ENCODE data around the gene PRICKLE4. TPM values are rescaled to one million over a fixed set of nuclear protein-coding genes. Genes with fewer than 3 reads are reported as not detected.

Gene PRICKLE4
- total and polyA plus RNA-seq, 2 of the 13 experiments (the other 11 are each of a cell fraction or from before 2014, with no cell fraction given), result 0.92 to 1.2 TPM

DNA sequence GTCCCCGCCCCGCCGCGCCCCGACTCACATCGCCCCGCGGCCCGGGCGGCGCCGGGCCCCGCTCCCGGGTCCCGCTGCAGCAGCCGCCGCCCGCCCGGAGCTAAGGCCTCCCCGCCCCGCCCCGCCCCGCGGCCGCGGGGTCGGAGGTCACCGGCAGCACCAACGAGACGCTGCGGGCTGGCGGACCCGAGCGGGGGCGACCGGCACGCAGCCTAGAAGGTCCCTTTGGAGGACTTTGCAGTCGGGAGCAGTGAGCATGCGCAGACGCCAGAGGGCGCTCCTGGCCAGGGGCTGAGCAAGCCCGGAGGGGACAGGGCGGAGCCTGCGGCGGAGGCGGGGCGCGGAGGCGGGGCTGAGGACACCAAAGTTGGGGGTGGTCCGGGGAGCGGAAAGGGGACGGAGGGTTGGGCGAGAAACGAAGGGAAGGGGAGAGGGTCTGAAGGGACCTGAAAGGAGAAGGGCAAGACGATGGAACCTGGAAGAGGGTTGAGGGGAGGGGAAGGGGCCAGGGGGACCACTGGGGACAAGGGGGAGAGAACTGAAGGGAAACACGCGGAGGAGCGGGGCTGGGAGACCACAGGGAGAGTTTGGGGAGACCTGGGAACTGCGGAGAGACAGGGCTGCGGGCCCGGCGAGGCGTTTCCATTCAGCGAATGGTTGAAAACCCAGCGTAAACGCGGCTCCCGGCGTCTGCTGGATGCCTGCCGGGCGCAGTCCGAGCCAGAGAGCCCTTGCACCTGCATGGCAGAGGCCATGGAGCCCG is 613 bp upstream of the PRICKLE4 start, which contains the start of gene FRS3 (continued):
- no peak for TF ChIP-seq ZFP36 (IDR thresholded peaks at IDR 0.05; ENCODE audit: borderline replicate concordance, low read depth, low read length, partially characterized antibody)
- TF ChIP-seq, protein P1, sequence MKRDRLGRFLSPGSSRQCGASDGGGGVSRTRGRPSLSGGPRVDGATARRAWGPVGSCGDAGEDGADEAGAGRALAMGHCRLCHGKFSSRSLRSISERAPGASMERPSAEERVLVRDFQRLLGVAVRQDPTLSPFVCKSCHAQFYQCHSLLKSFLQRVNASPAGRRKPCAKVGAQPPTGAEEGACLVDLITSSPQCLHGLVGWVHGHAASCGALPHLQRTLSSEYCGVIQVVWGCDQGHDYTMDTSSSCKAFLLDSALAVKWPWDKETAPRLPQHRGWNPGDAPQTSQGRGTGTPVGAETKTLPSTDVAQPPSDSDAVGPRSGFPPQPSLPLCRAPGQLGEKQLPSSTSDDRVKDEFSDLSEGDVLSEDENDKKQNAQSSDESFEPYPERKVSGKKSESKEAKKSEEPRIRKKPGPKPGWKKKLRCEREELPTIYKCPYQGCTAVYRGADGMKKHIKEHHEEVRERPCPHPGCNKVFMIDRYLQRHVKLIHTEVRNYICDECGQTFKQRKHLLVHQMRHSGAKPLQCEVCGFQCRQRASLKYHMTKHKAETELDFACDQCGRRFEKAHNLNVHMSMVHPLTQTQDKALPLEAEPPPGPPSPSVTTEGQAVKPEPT (CRISPR knock-in tag; IDR thresholded peaks at IDR 0.05; ENCODE audit: low read depth), result peak; percentile 28; the same call in 1 of the 2 replicates
- TF ChIP-seq PAWR (CRISPR knock-in tag; IDR thresholded peaks at IDR 0.05; ENCODE audit: borderline replicate concordance), result no peak
- TF ChIP-seq, protein P2, sequence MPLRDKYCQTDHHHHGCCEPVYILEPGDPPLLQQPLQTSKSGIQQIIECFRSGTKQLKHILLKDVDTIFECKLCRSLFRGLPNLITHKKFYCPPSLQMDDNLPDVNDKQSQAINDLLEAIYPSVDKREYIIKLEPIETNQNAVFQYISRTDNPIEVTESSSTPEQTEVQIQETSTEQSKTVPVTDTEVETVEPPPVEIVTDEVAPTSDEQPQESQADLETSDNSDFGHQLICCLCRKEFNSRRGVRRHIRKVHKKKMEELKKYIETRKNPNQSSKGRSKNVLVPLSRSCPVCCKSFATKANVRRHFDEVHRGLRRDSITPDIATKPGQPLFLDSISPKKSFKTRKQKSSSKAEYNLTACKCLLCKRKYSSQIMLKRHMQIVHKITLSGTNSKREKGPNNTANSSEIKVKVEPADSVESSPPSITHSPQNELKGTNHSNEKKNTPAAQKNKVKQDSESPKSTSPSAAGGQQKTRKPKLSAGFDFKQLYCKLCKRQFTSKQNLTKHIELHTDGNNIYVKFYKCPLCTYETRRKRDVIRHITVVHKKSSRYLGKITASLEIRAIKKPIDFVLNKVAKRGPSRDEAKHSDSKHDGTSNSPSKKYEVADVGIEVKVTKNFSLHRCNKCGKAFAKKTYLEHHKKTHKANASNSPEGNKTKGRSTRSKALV (CRISPR knock-in tag; IDR thresholded peaks at IDR 0.05), result no peak
- TF ChIP-seq, protein P3, sequence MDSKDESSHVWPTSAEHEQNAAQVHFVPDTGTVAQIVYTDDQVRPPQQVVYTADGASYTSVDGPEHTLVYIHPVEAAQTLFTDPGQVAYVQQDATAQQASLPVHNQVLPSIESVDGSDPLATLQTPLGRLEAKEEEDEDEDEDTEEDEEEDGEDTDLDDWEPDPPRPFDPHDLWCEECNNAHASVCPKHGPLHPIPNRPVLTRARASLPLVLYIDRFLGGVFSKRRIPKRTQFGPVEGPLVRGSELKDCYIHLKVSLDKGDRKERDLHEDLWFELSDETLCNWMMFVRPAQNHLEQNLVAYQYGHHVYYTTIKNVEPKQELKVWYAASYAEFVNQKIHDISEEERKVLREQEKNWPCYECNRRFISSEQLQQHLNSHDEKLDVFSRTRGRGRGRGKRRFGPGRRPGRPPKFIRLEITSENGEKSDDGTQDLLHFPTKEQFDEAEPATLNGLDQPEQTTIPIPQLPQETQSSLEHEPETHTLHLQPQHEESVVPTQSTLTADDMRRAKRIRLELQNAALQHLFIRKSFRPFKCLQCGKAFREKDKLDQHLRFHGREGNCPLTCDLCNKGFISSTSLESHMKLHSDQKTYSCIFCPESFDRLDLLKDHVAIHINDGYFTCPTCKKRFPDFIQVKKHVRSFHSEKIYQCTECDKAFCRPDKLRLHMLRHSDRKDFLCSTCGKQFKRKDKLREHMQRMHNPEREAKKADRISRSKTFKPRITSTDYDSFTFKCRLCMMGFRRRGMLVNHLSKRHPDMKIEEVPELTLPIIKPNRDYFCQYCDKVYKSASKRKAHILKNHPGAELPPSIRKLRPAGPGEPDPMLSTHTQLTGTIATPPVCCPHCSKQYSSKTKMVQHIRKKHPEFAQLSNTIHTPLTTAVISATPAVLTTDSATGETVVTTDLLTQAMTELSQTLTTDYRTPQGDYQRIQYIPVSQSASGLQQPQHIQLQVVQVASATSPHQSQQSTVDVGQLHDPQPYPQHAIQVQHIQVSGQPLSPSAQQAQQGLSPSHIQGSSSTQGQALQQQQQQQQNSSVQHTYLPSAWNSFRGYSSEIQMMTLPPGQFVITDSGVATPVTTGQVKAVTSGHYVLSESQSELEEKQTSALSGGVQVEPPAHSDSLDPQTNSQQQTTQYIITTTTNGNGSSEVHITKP (CRISPR knock-in tag; IDR thresholded peaks at IDR 0.05; ENCODE audit: low read depth), result peak; percentile 51; the same call in 1 of the 2 replicates
- TF ChIP-seq ZNF773 (CRISPR knock-in tag; IDR thresholded peaks at IDR 0.05; ENCODE audit: borderline replicate concordance), result no peak
- TF ChIP-seq ZNF33B (CRISPR knock-in tag; IDR thresholded peaks at IDR 0.05), result peak; percentile 47; the same call in 1 of the 2 replicates
- TF ChIP-seq SIN3B (IDR thresholded peaks at IDR 0.05; ENCODE audit: low read length), result peak; percentile 83
- TF ChIP-seq JARID2 (CRISPR knock-in tag; IDR thresholded peaks at IDR 0.05; ENCODE audit: insufficient replicate concordance), result no peak
- TF ChIP-seq HIVEP1 (CRISPR knock-in tag; IDR thresholded peaks at IDR 0.05), result no peak; the same call in 1 of the 2 replicates
- peak; percentile 92 for TF ChIP-seq KDM4B (CRISPR knock-in tag; IDR thresholded peaks at IDR 0.05)
- TF ChIP-seq, protein P4, sequence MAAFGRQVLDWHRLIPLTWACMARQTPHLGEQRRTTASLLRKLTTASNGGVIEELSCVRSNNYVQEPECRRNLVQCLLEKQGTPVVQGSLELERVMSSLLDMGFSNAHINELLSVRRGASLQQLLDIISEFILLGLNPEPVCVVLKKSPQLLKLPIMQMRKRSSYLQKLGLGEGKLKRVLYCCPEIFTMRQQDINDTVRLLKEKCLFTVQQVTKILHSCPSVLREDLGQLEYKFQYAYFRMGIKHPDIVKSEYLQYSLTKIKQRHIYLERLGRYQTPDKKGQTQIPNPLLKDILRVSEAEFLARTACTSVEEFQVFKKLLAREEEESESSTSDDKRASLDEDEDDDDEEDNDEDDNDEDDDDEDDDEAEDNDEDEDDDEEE (CRISPR knock-in tag; IDR thresholded peaks at IDR 0.05), result no peak
- peak; percentile 76; the same call in 1 of the 2 replicates for TF ChIP-seq ZNF619 (CRISPR knock-in tag; IDR thresholded peaks at IDR 0.05)
- TF ChIP-seq PHF5A (CRISPR knock-in tag; IDR thresholded peaks at IDR 0.05; ENCODE audit: low read depth, unreplicated experiment), result peak; percentile 69
- TF ChIP-seq ZNF468 (CRISPR knock-in tag; IDR thresholded peaks at IDR 0.05), result no peak
- TF ChIP-seq, protein P5, sequence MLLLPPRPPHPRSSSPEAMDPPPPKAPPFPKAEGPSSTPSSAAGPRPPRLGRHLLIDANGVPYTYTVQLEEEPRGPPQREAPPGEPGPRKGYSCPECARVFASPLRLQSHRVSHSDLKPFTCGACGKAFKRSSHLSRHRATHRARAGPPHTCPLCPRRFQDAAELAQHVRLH (CRISPR knock-in tag; IDR thresholded peaks at IDR 0.05; ENCODE audit: borderline replicate concordance, low read depth), result peak; percentile 88
- TF ChIP-seq MYNN (CRISPR knock-in tag; IDR thresholded peaks at IDR 0.05; ENCODE audit: low read depth), result 0 out of 2 replicates have a peak, but pooled peaks have one; percentile 19
- peak; percentile 62; the same call in 1 of the 2 replicates for TF ChIP-seq KDM5A (IDR thresholded peaks at IDR 0.05; ENCODE audit: borderline replicate concordance, low read length)

All from HepG2 (cell line).